GM12878 (cell line): ENCODE measurements around the gene ATP6V1A. TPM values are rescaled to one million over a fixed set of nuclear protein-coding genes. Genes with fewer than 3 reads are reported as not detected.
A peak's percentile ranks its signal among the peaks of the same experiment; 100 is the strongest.

ENCODE experiments used
- ATAC-seq: fragments of 200-7000 bp; cut with Tn5 transposase; 3 replicates; pipeline ENCODE4 v1.9.1; 2020; ENCODE audit warnings: mild to moderate bottlenecking, moderate library complexity
- BruUV-seq: library from RNA; stranded (reverse); fragments of 400-500 nt; replicated peaks from 2 replicates; lab custom pipeline; 2021; lab: Mats Ljungman, UMichigan
- CTCF ChIA-PET: fragments of 300-600 bp; sonication (Branson Sonifier 250); formaldehyde crosslinking; extraction: SDS; loops from one replicate; lab custom pipeline; 2021; ENCODE audit warnings: inconsistent platforms; lab: Yijun Ruan, JAX
- POLR2A ChIA-PET: fragments of 350-600 bp; formaldehyde crosslinking; extraction: SDS; loops from one replicate; lab custom pipeline; 2021; ENCODE audit warnings: inconsistent platforms; lab: Charles Lee
- RAD21 ChIA-PET: fragments of 300-600 bp; sonication (Branson Sonifier 250); formaldehyde crosslinking; loops from one replicate; lab custom pipeline; 2023; ENCODE audit warnings: antibody characterized with exemption; ENCODE audit not compliant: unreplicated experiment; lab: Charles Lee
- SMC1A ChIA-PET: fragments of 300-600 bp; sonication (Branson Sonifier 250); formaldehyde crosslinking; loops from one replicate; lab custom pipeline; 2023; ENCODE audit not compliant: unreplicated experiment, uncharacterized antibody; lab: Charles Lee
- DNase-seq: peaks from one replicate; pipeline ENCODE4 v3.0.0-alpha.2; 2011; ENCODE audit warnings: low read depth, low spot score
- FAIRE-seq: peaks from 3 replicates; lab custom pipeline; 2011; peaks lifted over from hg19 to GRCh38; lab: Jason Lieb, UNC
- H2AFZ ChIP-seq: 2 replicates; pipeline ENCODE4 v1.6.0; 2011; ENCODE audit warnings: low read depth, low read length, control low read depth; ENCODE audit not compliant: control insufficient read depth
- H3K27ac ChIP-seq: 2 replicates; pipeline ENCODE4 v1.5.1; 2011; ENCODE audit warnings: control low read depth; ENCODE audit not compliant: control insufficient read depth, insufficient read depth
- H3K27me3 ChIP-seq, 2 experiments: replicated peaks in 1 of 2; 2 replicates each; pipeline versions ENCODE4 v1.6.0 to v1.6.1; 2011; ENCODE audit warnings: low read length in 1 of 2; ENCODE audit not compliant: control insufficient read depth in 2 of 2, insufficient read depth in 2 of 2
- H3K36me3 ChIP-seq, 2 experiments: 2 replicates each; pipeline ENCODE4 v1.5.1; 2011; ENCODE audit warnings: low read length in 1 of 2; ENCODE audit not compliant: control insufficient read depth in 2 of 2, insufficient read depth in 2 of 2
- H3K4me1 ChIP-seq: 2 replicates; pipeline ENCODE4 v1.6.1; 2011; ENCODE audit warnings: mild to moderate bottlenecking, low read length, moderate library complexity, mixed read lengths; ENCODE audit not compliant: control insufficient read depth, insufficient read depth
- H3K4me2 ChIP-seq: 2 replicates; pipeline ENCODE4 v1.6.0; 2011; ENCODE audit warnings: control low read depth; ENCODE audit not compliant: control insufficient read depth, insufficient read depth
- H3K4me3 ChIP-seq: fragments of 200-600 bp; sonication (generic); 2 replicates; pipeline ENCODE4 v1.5.1; 2016
- H3K79me2 ChIP-seq: 2 replicates; pipeline ENCODE4 v1.6.0; 2011; ENCODE audit warnings: low read length; ENCODE audit not compliant: control insufficient read depth, insufficient read depth
- H3K9ac ChIP-seq: 2 replicates; pipeline ENCODE4 v1.8.0; 2011; ENCODE audit warnings: low read length, control low read depth, mixed read lengths; ENCODE audit not compliant: control insufficient read depth, insufficient read depth
- H3K9me3 ChIP-seq: replicated peaks from 3 replicates; pipeline ENCODE4 v1.5.1; 2011; ENCODE audit warnings: mild to moderate bottlenecking, low read length; ENCODE audit not compliant: control insufficient read depth, insufficient read depth
- H4K20me1 ChIP-seq: 2 replicates; pipeline ENCODE4 v1.6.0; 2011; ENCODE audit not compliant: control insufficient read depth, insufficient read depth
- BCL3 ChIP-seq: IDR thresholded peaks from 2 replicates; pipeline ENCODE4 v1.6.1; 2011; ENCODE audit warnings: borderline replicate concordance, low read depth, mild to moderate bottlenecking, moderate library complexity, low read length; ENCODE audit not compliant: insufficient read depth, poor library complexity, severe bottlenecking
- DPF2 ChIP-seq: fragments of 450-650 bp; IDR thresholded peaks from 2 replicates; pipeline ENCODE4 v1.6.1; 2017; ENCODE audit warnings: mild to moderate bottlenecking
- FOS ChIP-seq: IDR thresholded peaks from 3 replicates; pipeline ENCODE4 v1.6.1; 2011; ENCODE audit warnings: borderline replicate concordance; ENCODE audit not compliant: insufficient read length; ENCODE audit errors: extremely low read depth
- FOXK2 ChIP-seq: fragments of 450-650 bp; IDR thresholded peaks from 2 replicates; pipeline ENCODE4 v1.6.1; 2017; ENCODE audit warnings: mild to moderate bottlenecking, moderate library complexity
- GATAD2B ChIP-seq: fragments of 450-650 bp; conservative IDR thresholded peaks from 2 replicates; pipeline ENCODE4 v1.6.1; 2017; ENCODE audit warnings: low read depth, mild to moderate bottlenecking, moderate library complexity
- HCFC1 ChIP-seq: fragments of 150-350 bp; IDR thresholded peaks from 2 replicates; pipeline ENCODE4 v1.6.1; 2014; ENCODE audit warnings: low read length
- HDGF ChIP-seq: fragments of 450-650 bp; IDR thresholded peaks from 2 replicates; pipeline ENCODE4 v1.6.1; 2016; ENCODE audit warnings: antibody characterized with exemption
- JUNB ChIP-seq: IDR thresholded peaks from 2 replicates; pipeline ENCODE4 v1.6.1; 2016; ENCODE audit warnings: antibody characterized with exemption, mild to moderate bottlenecking
- KLF5 ChIP-seq: fragments of 450-650 bp; IDR thresholded peaks from 2 replicates; pipeline ENCODE4 v1.6.1; 2014; ENCODE audit warnings: mild to moderate bottlenecking; ENCODE audit not compliant: partially characterized antibody
- MEF2B ChIP-seq: fragments of 450-650 bp; IDR thresholded peaks from 2 replicates; pipeline ENCODE4 v1.6.1; 2018; ENCODE audit warnings: mild to moderate bottlenecking, moderate library complexity; ENCODE audit not compliant: partially characterized antibody, poor library complexity, severe bottlenecking
- NFIC ChIP-seq: IDR thresholded peaks from 2 replicates; pipeline ENCODE4 v1.6.1; 2012; ENCODE audit warnings: low read depth, mild to moderate bottlenecking, inconsistent platforms, low read length, moderate library complexity
- TBL1XR1 ChIP-seq: IDR thresholded peaks from 2 replicates; pipeline ENCODE4 v1.6.1; 2012; ENCODE audit warnings: low read depth, low read length, improper control_type of control experiment
- TCF12 ChIP-seq: IDR thresholded peaks from 2 replicates; pipeline ENCODE4 v1.6.1; 2011; ENCODE audit warnings: low read depth, mild to moderate bottlenecking, low read length
- TCF3 ChIP-seq: IDR thresholded peaks from 2 replicates; pipeline ENCODE4 v1.6.1; 2012; ENCODE audit warnings: low read depth, mild to moderate bottlenecking, low read length, borderline replicate concordance; ENCODE audit not compliant: insufficient read depth
- YY1 ChIP-seq: IDR thresholded peaks from 2 replicates; pipeline ENCODE4 v1.6.1; 2011; ENCODE audit warnings: low read depth, mild to moderate bottlenecking, low read length
- ZBED1 ChIP-seq: IDR thresholded peaks from 2 replicates; pipeline ENCODE4 v1.6.1; 2016; ENCODE audit warnings: borderline replicate concordance
- ZBTB11 ChIP-seq: fragments of 450-650 bp; formaldehyde crosslinking; IDR thresholded peaks from 2 replicates; pipeline ENCODE4 v1.5.0; 2022; ENCODE audit warnings: mild to moderate bottlenecking, missing genetic modification characterization
- ZZZ3 ChIP-seq: IDR thresholded peaks from 2 replicates; pipeline ENCODE4 v1.6.1; 2011; ENCODE audit warnings: low read depth; ENCODE audit not compliant: control insufficient read depth, insufficient read length
- WGBS: methylation state at CpG from one replicate; pipeline ENCODE4 v1.1.6; 2016; ENCODE audit warnings: low lambda C conversion rate; ENCODE audit not compliant: insufficient replicate concordance, insufficient coverage; ENCODE audit errors: missing lambda C conversion rate; 5-methylcytosine and 5-hydroxymethylcytosine counted together
- in situ Hi-C: fragments of 300-500 bp; cut with MboI; formaldehyde crosslinking; loops from 9 replicates; pipeline ENCODE4 v1.14.3; 2018; ENCODE audit warnings: mixed read lengths
- intact Hi-C: fragments of 100-400 bp; cut with micrococcal nuclease; formaldehyde crosslinking; loops from one replicate; pipeline ENCODE4 v1.14.2; 2022; ENCODE audit not compliant: unreplicated experiment
- polyA plus RNA-seq, 11 experiments: library from polyadenylated mRNA; depleted of rRNA in 4 of 11; unstranded in 6 of 11; stranded (reverse) in 5 of 11; fragments of >200 nt; fragmentation: Nextera tagmentation in 4 of 11; fragmentation: Illumina TruSeq in 1 of 11; extraction: Ambion mirVana in 4 of 11; extraction: Trizol in 1 of 11; gene quantifications; 1 replicate in 1 of 11; 2 replicates in 10 of 11; pipeline versions ENCODE4 v1.2.1 to v1.2.3, GENCODE V29; 2011 to 2016; ENCODE audit warnings: inconsistent platforms in 2 of 11, missing spikeins in 2 of 11, low read depth in 1 of 11
- total RNA-seq, 4 experiments: library from RNA; depleted of rRNA in 3 of 4; stranded (reverse); fragments of >200 nt in 3 of 4; fragmentation: Illumina TruSeq in 1 of 4; extraction: Trizol in 1 of 4; gene quantifications; 2 replicates each; pipeline versions ENCODE4 v1.2.1 to v1.2.3, GENCODE V29; 2013 to 2021

ATP6V1A gene
- total and polyA plus RNA-seq, 10 of the 15 experiments (the other 5 are each of a cell fraction or from before 2014, with no cell fraction given), result 22.4 to 65.8 (median 47.7) TPM

- TF ChIP-seq ZBTB11 (CRISPR knock-in tag) (no peak), TBL1XR1 (no peak), FOXK2 (no peak), YY1 (no peak), FOS (no peak), HCFC1 (no peak)
These were observed 5.7 kb upstream of the ATP6V1A start (continued) for GRCh38 chr3:113741086-113741485.

GRCh38 chr3:113741620-113742019 is 5.2 kb upstream of the ATP6V1A start:
- H3K9ac ChIP-seq, result no peak overlapping the region
- no TSS peak for BruUV-seq
- FAIRE-seq (no peak), ATAC-seq (no peak), DNase-seq (no peak)
- POLR2A ChIA-PET, result interaction anchor here (0.6 to 2.8 kb wide), 8 partner anchors 9 to 1975 kb away, joined by 3 to 9 read pairs (median 3); no protein-coding TSS in a partner anchor
- H3K27ac ChIP-seq, result no peak overlapping the region
- WGBS, result 0% methylated on average over 1 of the region's 1 CpG
- H2AFZ ChIP-seq, result no peak overlapping the region
- CTCF ChIA-PET, result interaction anchor here (0.6 to 5.1 kb wide), 12 partner anchors 9 to 413 kb away, joined by 3 to 34 read pairs (median 3); partner anchors contain the start of gene USF3
- no peaks in the 10 kb centered on the region for H3K27me3 ChIP-seq
- intact Hi-C loops, result loop anchor here (10.0 kb wide), 2 partner anchors 473 to 713 kb away; no protein-coding TSS in a partner anchor
- SMC1A ChIA-PET, result interaction anchor here (0.8 to 1.9 kb wide), 19 partner anchors 8 to 413 kb away, joined by 3 to 9 read pairs (median 5); no protein-coding TSS in a partner anchor
- H3K9me3 ChIP-seq, result no peaks in the 10 kb centered on the region
- peaks cover 96% of the 10 kb centered on the region for H3K79me2 ChIP-seq
- H3K36me3 ChIP-seq, result no peaks in the 10 kb centered on the region
- H3K4me2 ChIP-seq, result peak overlapping the region; percentile 81; the same call in 1 of the 2 replicates
- no peaks in the 10 kb centered on the region; the same call in 1 of the 2 replicates for H4K20me1 ChIP-seq
- TF ChIP-seq JUNB (peak; percentile 25; the same call in 1 of the 2 replicates), TCF12 (no peak), ZZZ3 (no peak), BCL3 (peak; percentile 57), TCF3 (no peak), KLF5 (no peak), HDGF (no peak), MEF2B (no peak), TBL1XR1 (no peak), NFIC (0 out of 2 replicates have a peak, but pooled peaks have one; percentile 38), GATAD2B (no peak), ZBED1 (no peak), DPF2 (no peak)
- RAD21 ChIA-PET, result interaction anchor here (0.8 to 1.9 kb wide), 7 partner anchors 14 to 172 kb away, joined by 3 to 6 read pairs (median 4); no protein-coding TSS in a partner anchor
- in situ Hi-C loops, result loop anchor here (5.0 to 10.0 kb wide), 2 partner anchors 247 to 311 kb away; no protein-coding TSS in a partner anchor
- H3K4me1 ChIP-seq, result peaks cover 8% of the 10 kb centered on the region; the same call in 1 of the 2 replicates
- H3K4me3 ChIP-seq, result peak overlapping the region; percentile 13; the same call in 1 of the 2 replicates
